ENCODE results near the gene BCKDHB.

- no peak for TF ChIP-seq CTCF (conservative IDR thresholded peaks at IDR 0.05 in 1 of 2, IDR thresholded peaks at IDR 0.05 in 1 of 2; ENCODE audit: extremely low read depth in 1 of 2, insufficient read depth in 1 of 2, low read depth in 1 of 2, low read length in 2 of 2)
- no peak for TF ChIP-seq EZH2 (IDR thresholded peaks at IDR 0.05; ENCODE audit: borderline replicate concordance, low read length)
Measured at GRCh38 chr6:80330961-80331360, 224.5 kb downstream of the BCKDHB start.

Measured in mammary epithelial cell (primary cell).